ENCODE results near the gene DCDC1.
A peak's percentile ranks its signal among the peaks of the same experiment; 100 is the strongest.

DCDC1 gene

GRCh38 chr11:30853439-30853838 is 516.1 kb downstream of the DCDC1 start:
- no peak for DNase-seq (ENCODE audit: low spot score)

GRCh38 chr11:30852645-30853044 is 516.9 kb downstream of the DCDC1 start:
- DNase-seq (ENCODE audit: low spot score): no peak

- no peak for DNase-seq (ENCODE audit: low spot score)
Measured at GRCh38 chr11:30852091-30852490, 517.4 kb downstream of the DCDC1 start.

- no peak for DNase-seq (ENCODE audit: low spot score)
Measured at GRCh38 chr11:30837252-30837651, 532.3 kb downstream of the DCDC1 start.

- DNase-seq (ENCODE audit: low spot score): no peak
Measured at GRCh38 chr11:30832831-30833230, 536.7 kb downstream of the DCDC1 start.

GRCh38 chr11:30830681-30831080 is 538.9 kb downstream of the DCDC1 start:
- peak; percentile 13 for DNase-seq (ENCODE audit: low spot score)

- no peak for DNase-seq (ENCODE audit: low spot score)
Measured at GRCh38 chr11:30826911-30827310, 542.6 kb downstream of the DCDC1 start.

- DNase-seq (ENCODE audit: low spot score): no peak
Measured at GRCh38 chr11:30825723-30826122, 543.8 kb downstream of the DCDC1 start.

GRCh38 chr11:30823119-30823518 is 546.4 kb downstream of the DCDC1 start:
- DNase-seq (ENCODE audit: low spot score): no peak

GRCh38 chr11:30821438-30821965 is 548.0 kb downstream of the DCDC1 start:
- no peak for DNase-seq (ENCODE audit: low spot score)

GRCh38 chr11:30818721-30819120 is 550.8 kb downstream of the DCDC1 start:
- DNase-seq (ENCODE audit: low spot score): no peak

GRCh38 chr11:30816959-30817880 is 552.3 kb downstream of the DCDC1 start:
- DNase-seq (ENCODE audit: low spot score): no peak

GRCh38 chr11:30815619-30816018 is 553.9 kb downstream of the DCDC1 start:
- DNase-seq (ENCODE audit: low spot score): no peak

- no peak for DNase-seq (ENCODE audit: low spot score)
Measured at GRCh38 chr11:30814737-30815136, 554.8 kb downstream of the DCDC1 start.

All from AG08395 (cell line).